ENCODE measurements around the gene CES2.

CES2 gene

GRCh38 chr16:66904846-66905632, 30.3 kb upstream of the CES2 start:
- H3K27me3 ChIP-seq, result peaks cover 7% of the 10 kb centered on the region
- no peak overlapping the region for H3K4me3 ChIP-seq (ENCODE audit: low read depth in 1 of 2, low read length in 1 of 2)
- no peaks in the 10 kb centered on the region for H3K9me3 ChIP-seq
- no peak for TF ChIP-seq CTCF (IDR thresholded peaks at IDR 0.05)
- no peaks in the 10 kb centered on the region for H3K36me3 ChIP-seq
- no peak overlapping the region for H3K27ac ChIP-seq
- no peaks in the 10 kb centered on the region for H3K4me1 ChIP-seq (ENCODE audit: control insufficient read depth in 1 of 2, insufficient read depth in 1 of 2, low read depth in 1 of 2, low read length in 1 of 2)

GRCh38 chr16:66905633-66906539, 29.4 kb upstream of the CES2 start:
- Histone ChIP-seq H3K36me3 (no peaks in the 10 kb centered on the region), H3K27me3 (peaks cover 7% of the 10 kb centered on the region), H3K4me1 (ENCODE audit: control insufficient read depth in 1 of 2, insufficient read depth in 1 of 2, low read depth in 1 of 2, low read length in 1 of 2) (no peaks in the 10 kb centered on the region), H3K9me3 (no peaks in the 10 kb centered on the region), H3K4me3 (ENCODE audit: low read depth in 1 of 2, low read length in 1 of 2) (no peak overlapping the region), H3K27ac (no peak overlapping the region)
- no peak for TF ChIP-seq CTCF (IDR thresholded peaks at IDR 0.05)

GRCh38 chr16:66906916-66907836, 28.1 kb upstream of the CES2 start:
- H3K36me3 ChIP-seq, result no peaks in the 10 kb centered on the region
- no peak overlapping the region for H3K4me3 ChIP-seq (ENCODE audit: low read depth in 1 of 2, low read length in 1 of 2)
- H3K27me3 ChIP-seq, result peaks cover 7% of the 10 kb centered on the region
- H3K27ac ChIP-seq, result no peak overlapping the region
- TF ChIP-seq CTCF (IDR thresholded peaks at IDR 0.05), result no peak
- no peaks in the 10 kb centered on the region for H3K9me3 ChIP-seq
- no peaks in the 10 kb centered on the region for H3K4me1 ChIP-seq (ENCODE audit: control insufficient read depth in 1 of 2, insufficient read depth in 1 of 2, low read depth in 1 of 2, low read length in 1 of 2)

GRCh38 chr16:66908116-66908515, 27.2 kb upstream of the CES2 start:
- peaks cover 7% of the 10 kb centered on the region for H3K27me3 ChIP-seq
- H3K36me3 ChIP-seq, result no peaks in the 10 kb centered on the region
- H3K4me1 ChIP-seq (ENCODE audit: control insufficient read depth in 1 of 2, insufficient read depth in 1 of 2, low read depth in 1 of 2, low read length in 1 of 2), result no peaks in the 10 kb centered on the region
- no peak overlapping the region for H3K4me3 ChIP-seq (ENCODE audit: low read depth in 1 of 2, low read length in 1 of 2)
- no peaks in the 10 kb centered on the region for H3K9me3 ChIP-seq
- H3K27ac ChIP-seq, result no peak overlapping the region
- TF ChIP-seq CTCF (IDR thresholded peaks at IDR 0.05), result no peak
